Colonic mucosa (tissue), 4 donors: ENCODE results near the gene SYK. TPM values are rescaled to one million over a fixed set of nuclear protein-coding genes. Genes with fewer than 3 reads are reported as not detected.

Source experiments
- DNase-seq: peaks from one replicate; pipeline ENCODE4 v3.0.0-alpha.2; 2020
- H3K27ac ChIP-seq: fragments of 200-600 bp; one replicate; pipeline ENCODE4 v1.8.0; 2021
- H3K27me3 ChIP-seq: fragments of 200-600 bp; one replicate; pipeline ENCODE4 v1.8.0; 2021
- H3K36me3 ChIP-seq: fragments of 200-600 bp; one replicate; pipeline ENCODE4 v1.8.0; 2021
- H3K4me1 ChIP-seq: fragments of 200-600 bp; one replicate; pipeline ENCODE4 v1.8.0; 2021; ENCODE audit warnings: mild to moderate bottlenecking
- H3K4me3 ChIP-seq: fragments of 200-600 bp; one replicate; pipeline ENCODE4 v1.8.0; 2021
- H3K9ac ChIP-seq, 2 donors: one replicate each; pipeline ENCODE4 v1.7.0; 2013; ENCODE audit warnings: control low read depth in 2 of 2, low read depth in 2 of 2, low read length in 2 of 2
- H3K9me3 ChIP-seq: fragments of 200-600 bp; one replicate; pipeline ENCODE4 v1.8.0; 2021
- intact Hi-C: fragments of 100-400 bp; cut with DNase I; formaldehyde crosslinking; loops from one replicate; pipeline ENCODE4 v1.14.1; 2022
- total RNA-seq, 2 donors: library from RNA; stranded (reverse); fragmentation: NEBNext Ultra II Directional in 1 of 2; extraction: Animal tissue kit (Norgen Biotek cat#: 25700) in 1 of 2; gene quantifications; one replicate each; pipeline ENCODE4 v1.2.1, GENCODE V29; 2021
- TF ChIP-seq, protein P1 (sequence below): fragments of 200-600 bp; IDR thresholded peaks from one replicate; pipeline ENCODE4 v1.8.0; 2022; ENCODE audit warnings: antibody characterized with exemption, mild to moderate bottlenecking
- donor health status: healthy.
- donor health status: DM: no; HTN: no; CAD: no.
- donor health status: DM: no; HTN: no; CAD: no.

SYK gene
- total RNA-seq, 2 donors from 2014 or later, result 58.1 to 92.6 TPM

DNA sequence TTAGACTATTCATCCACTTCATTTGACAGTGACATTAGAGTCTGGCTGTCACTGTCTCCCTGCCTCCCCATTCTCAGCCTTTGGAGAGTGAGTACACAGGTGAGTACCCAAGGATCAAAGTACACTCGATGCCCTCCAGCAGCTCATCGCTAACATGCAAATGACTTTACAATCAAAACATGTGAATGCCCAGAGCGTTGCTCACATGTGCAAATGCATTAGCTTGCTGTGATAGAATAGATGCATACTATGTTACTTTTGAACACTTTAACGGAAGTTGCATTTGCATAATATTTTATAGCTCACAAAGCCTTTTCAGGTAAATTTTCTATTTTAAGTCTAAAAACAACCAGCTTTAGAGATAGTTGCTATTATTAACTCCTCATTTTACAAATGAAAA is 107.6 kb downstream of the SYK start:
- no peaks in the 10 kb centered on the region for H3K9me3 ChIP-seq

DNA sequence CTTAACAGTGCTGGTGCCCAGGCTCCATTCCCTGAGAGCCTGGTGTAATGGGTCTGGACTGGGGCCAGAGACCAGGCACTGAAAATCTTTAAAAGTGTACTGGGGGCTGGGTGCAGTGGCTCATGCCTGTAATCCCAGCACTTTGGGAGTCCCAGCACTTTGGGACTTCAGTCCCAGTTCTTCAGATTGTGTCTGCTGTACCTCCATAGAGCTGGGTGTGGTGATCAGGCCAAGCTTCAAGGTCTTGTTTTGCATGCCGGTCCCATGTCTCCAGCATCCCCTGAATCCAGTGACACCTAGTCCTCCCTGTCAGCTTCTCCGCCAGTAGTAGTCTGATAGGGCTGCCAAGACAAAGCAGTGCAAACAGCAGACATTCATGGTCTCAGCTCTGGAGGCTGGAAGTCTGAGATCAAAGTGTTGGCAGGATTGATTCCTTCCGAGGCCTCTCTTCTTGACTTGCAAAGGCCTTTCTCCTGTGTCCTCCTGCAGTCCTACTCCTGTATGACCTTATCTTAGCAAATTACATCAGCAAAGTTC is 108.2 kb downstream of the SYK start:
- TF ChIP-seq, protein P1, sequence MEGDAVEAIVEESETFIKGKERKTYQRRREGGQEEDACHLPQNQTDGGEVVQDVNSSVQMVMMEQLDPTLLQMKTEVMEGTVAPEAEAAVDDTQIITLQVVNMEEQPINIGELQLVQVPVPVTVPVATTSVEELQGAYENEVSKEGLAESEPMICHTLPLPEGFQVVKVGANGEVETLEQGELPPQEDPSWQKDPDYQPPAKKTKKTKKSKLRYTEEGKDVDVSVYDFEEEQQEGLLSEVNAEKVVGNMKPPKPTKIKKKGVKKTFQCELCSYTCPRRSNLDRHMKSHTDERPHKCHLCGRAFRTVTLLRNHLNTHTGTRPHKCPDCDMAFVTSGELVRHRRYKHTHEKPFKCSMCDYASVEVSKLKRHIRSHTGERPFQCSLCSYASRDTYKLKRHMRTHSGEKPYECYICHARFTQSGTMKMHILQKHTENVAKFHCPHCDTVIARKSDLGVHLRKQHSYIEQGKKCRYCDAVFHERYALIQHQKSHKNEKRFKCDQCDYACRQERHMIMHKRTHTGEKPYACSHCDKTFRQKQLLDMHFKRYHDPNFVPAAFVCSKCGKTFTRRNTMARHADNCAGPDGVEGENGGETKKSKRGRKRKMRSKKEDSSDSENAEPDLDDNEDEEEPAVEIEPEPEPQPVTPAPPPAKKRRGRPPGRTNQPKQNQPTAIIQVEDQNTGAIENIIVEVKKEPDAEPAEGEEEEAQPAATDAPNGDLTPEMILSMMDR, result no peak
- no peak overlapping the region for H3K9ac ChIP-seq
- H3K36me3 ChIP-seq, result no peaks in the 10 kb centered on the region
- no peak overlapping the region for H3K4me3 ChIP-seq
- intact Hi-C loops, result loop anchor here (10.0 kb wide), 1 partner anchor 125 kb away; no protein-coding TSS in a partner anchor
- no peak for DNase-seq
- H3K4me1 ChIP-seq, result no peaks in the 10 kb centered on the region
- H3K9me3 ChIP-seq, result no peaks in the 10 kb centered on the region
- no peaks in the 10 kb centered on the region for H3K27me3 ChIP-seq
- H3K27ac ChIP-seq, result no peak overlapping the region

More for the DNA sequence above, 107.6 kb downstream of the SYK start:
- TF ChIP-seq, protein P1, result no peak
- Histone ChIP-seq H3K9ac (no peak overlapping the region), H3K4me3 (no peak overlapping the region), H3K36me3 (no peaks in the 10 kb centered on the region), H3K27me3 (no peaks in the 10 kb centered on the region), H3K27ac (no peak overlapping the region), H3K4me1 (no peaks in the 10 kb centered on the region)
- intact Hi-C loops, result no loop called here
- no peak for DNase-seq

DNA sequence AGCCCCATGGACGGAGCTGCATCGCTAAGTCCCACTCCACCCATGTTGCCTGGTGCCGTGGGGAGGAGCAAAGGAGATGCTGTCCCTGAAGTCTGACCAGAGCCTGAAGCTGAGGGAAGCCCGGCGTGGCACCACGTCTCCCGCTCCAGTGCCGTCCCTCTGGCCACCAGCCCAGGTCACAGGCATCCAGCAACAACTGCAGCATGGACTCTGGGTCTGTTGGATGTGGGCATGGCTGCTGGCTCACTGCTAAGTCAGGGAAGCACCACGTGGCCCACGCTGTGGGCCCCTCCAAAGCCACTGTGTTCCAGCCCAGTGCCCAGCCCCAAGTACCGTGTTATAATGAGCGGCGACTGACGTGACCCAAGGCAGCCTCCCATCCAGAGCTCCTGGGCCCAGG is 112.6 kb downstream of the SYK start:
- TF ChIP-seq, protein P1, result no peak
- DNase-seq, result no peak
- intact Hi-C loops, result loop anchor here (2.0 to 10.0 kb wide), 2 partner anchors 121 to 517 kb away; no protein-coding TSS in a partner anchor

DNA sequence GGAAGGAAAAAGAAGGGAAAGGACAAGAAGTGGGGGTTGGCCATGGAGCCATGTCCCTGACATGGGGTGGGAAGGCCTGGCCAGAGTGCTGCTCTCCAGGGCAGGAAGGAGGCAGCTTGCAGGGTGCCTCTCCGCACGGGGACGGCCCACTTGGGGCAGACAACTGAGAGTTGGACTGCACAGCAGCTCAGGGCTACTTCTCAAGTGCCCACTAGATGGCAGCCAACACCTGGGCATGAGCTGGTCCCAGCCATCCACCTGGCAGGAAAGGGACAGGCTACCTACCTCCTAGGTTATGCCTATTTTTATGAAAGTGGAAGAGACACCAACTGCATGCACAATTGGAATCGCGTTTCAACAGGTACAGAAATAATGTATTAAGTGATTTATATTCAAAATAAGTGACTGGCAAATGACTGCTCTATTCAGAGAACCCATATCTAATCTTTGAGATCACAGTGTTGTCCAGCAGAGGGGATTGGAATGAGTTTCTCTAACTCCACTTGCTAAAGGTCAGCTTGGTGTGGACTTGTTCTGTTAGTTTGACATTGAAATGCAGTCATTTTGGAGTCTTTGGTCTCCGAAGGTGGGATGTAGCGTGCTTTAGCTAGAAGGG is 113.4 kb downstream of the SYK start:
- Histone ChIP-seq H3K27ac (no peak overlapping the region), H3K9me3 (no peaks in the 10 kb centered on the region), H3K9ac (no peak overlapping the region), H3K27me3 (no peaks in the 10 kb centered on the region), H3K4me3 (no peak overlapping the region), H3K36me3 (no peaks in the 10 kb centered on the region), H3K4me1 (no peaks in the 10 kb centered on the region)
- TF ChIP-seq, protein P1, result peak; percentile 95
- peak; percentile 71 for DNase-seq
- intact Hi-C loops, result loop anchor here (2.0 to 10.0 kb wide), 3 partner anchors 120 to 767 kb away; no protein-coding TSS in a partner anchor

More for the DNA sequence above, 112.6 kb downstream of the SYK start:
- Histone ChIP-seq H3K27me3 (no peaks in the 10 kb centered on the region), H3K27ac (no peak overlapping the region), H3K9ac (no peak overlapping the region), H3K4me3 (no peak overlapping the region), H3K36me3 (no peaks in the 10 kb centered on the region), H3K4me1 (no peaks in the 10 kb centered on the region), H3K9me3 (no peaks in the 10 kb centered on the region)

DNA sequence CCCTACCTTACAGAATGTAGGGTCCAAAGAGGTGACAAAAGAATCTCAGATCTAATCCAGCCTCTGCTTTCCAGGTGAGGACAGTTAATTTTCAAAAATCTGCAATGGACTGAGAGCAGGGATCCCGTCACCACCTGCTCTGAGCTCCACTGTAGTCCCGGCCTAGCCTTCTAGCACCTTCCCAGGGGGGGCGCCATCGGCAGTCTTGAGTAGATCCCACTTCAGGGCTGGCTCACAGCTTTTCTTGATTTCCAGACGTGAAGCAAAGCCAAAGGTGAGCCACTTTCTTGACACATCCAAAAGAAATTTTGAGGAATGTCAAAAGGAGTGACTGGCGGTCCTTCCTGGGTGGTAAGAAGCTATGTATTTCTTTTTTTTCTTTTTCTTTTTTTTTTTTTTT is 114.1 kb downstream of the SYK start:
- Histone ChIP-seq H3K9me3 (no peaks in the 10 kb centered on the region), H3K36me3 (no peaks in the 10 kb centered on the region), H3K4me1 (no peaks in the 10 kb centered on the region), H3K27me3 (no peaks in the 10 kb centered on the region), H3K9ac (no peak overlapping the region), H3K27ac (no peak overlapping the region), H3K4me3 (no peak overlapping the region)
- intact Hi-C loops, result loop anchor here (2.0 to 10.0 kb wide), 3 partner anchors 119 to 767 kb away; no protein-coding TSS in a partner anchor
- peak; percentile 55 for DNase-seq
- TF ChIP-seq, protein P1, result no peak
